OCI-LY1 (cell line): ENCODE data around the gene GSG1L.

Experiments used
- H2AFZ ChIP-seq: fragments of 200-600 bp; sonication (generic), shearing (Covaris generic); 2 replicates; pipeline ENCODE4 v1.6.0; 2014; ENCODE audit warnings: antibody characterized with exemption, mild to moderate bottlenecking, low read length
- H3F3A ChIP-seq: fragments of 200-600 bp; sonication (generic), shearing (Covaris generic); 2 replicates; pipeline ENCODE4 v1.6.0; 2014; ENCODE audit warnings: mild to moderate bottlenecking, antibody characterized with exemption, low read length, moderate library complexity; ENCODE audit not compliant: insufficient read depth
- H3K27ac ChIP-seq: fragments of 200-600 bp; sonication (generic); 2 replicates; pipeline ENCODE4 v1.5.1; 2014; ENCODE audit warnings: low read length, mixed run types, mild to moderate bottlenecking, low read depth; ENCODE audit not compliant: poor library complexity, severe bottlenecking
- H3K27me3 ChIP-seq: fragments of 200-600 bp; sonication (generic); 2 replicates; pipeline ENCODE4 v1.6.0; 2014; ENCODE audit warnings: antibody characterized with exemption, mild to moderate bottlenecking, low read length, moderate library complexity; ENCODE audit not compliant: insufficient read depth
- H3K36me3 ChIP-seq: fragments of 200-600 bp; sonication (generic); 2 replicates; pipeline ENCODE4 v1.6.1; 2014; ENCODE audit warnings: mild to moderate bottlenecking, antibody characterized with exemption, low read length, moderate library complexity, mixed read lengths; ENCODE audit not compliant: insufficient read depth
- H3K4me1 ChIP-seq: fragments of 200-600 bp; sonication (generic); 2 replicates; pipeline ENCODE4 v1.5.1; 2014; ENCODE audit warnings: mild to moderate bottlenecking, low read length, moderate library complexity; ENCODE audit not compliant: insufficient read depth, severe bottlenecking
- H3K4me2 ChIP-seq: fragments of 200-600 bp; sonication (generic), shearing (Covaris generic); 2 replicates; pipeline ENCODE4 v1.6.1; 2014; ENCODE audit warnings: low read length
- H3K4me3 ChIP-seq: fragments of 200-600 bp; sonication (generic); 2 replicates; pipeline ENCODE4 v1.5.1; 2014; ENCODE audit warnings: low read length, low read depth, mild to moderate bottlenecking, mixed read lengths; ENCODE audit not compliant: poor library complexity, severe bottlenecking
- H3K79me2 ChIP-seq: fragments of 200-600 bp; shearing (Covaris generic); 2 replicates; pipeline ENCODE4 v1.6.1; 2016; ENCODE audit warnings: mixed run types, low read length, mixed read lengths; ENCODE audit not compliant: insufficient read depth
- H3K9ac ChIP-seq: fragments of 200-600 bp; sonication (generic), shearing (Covaris generic); 2 replicates; pipeline ENCODE4 v1.6.1; 2014; ENCODE audit warnings: mild to moderate bottlenecking, low read length, mixed read lengths
- H3K9me2 ChIP-seq: fragments of 200-600 bp; sonication (generic), shearing (Covaris generic); 2 replicates; pipeline ENCODE4 v1.6.1; 2014; ENCODE audit warnings: low read depth, mild to moderate bottlenecking, low read length, mixed read lengths
- H3K9me3 ChIP-seq: fragments of 200-600 bp; shearing (Covaris generic); 2 replicates; pipeline ENCODE4 v1.6.1; 2014; ENCODE audit warnings: low read length, mixed read lengths
- H4K20me1 ChIP-seq: fragments of 200-600 bp; sonication (generic), shearing (Covaris generic); 2 replicates; pipeline ENCODE4 v1.6.0; 2016; ENCODE audit warnings: mild to moderate bottlenecking, low read length; ENCODE audit not compliant: insufficient read depth
- CTCF ChIP-seq: fragments of 200-600 bp; sonication (generic), shearing (Covaris generic); IDR thresholded peaks from 2 replicates; pipeline ENCODE4 v1.5.1; 2017; ENCODE audit warnings: mild to moderate bottlenecking, antibody characterized with exemption, low read length, moderate library complexity, mixed read lengths
- EZH2 ChIP-seq: fragments of 200-600 bp; sonication (generic), shearing (Covaris generic); IDR thresholded peaks from 2 replicates; pipeline ENCODE4 v1.8.0; 2017; ENCODE audit warnings: borderline replicate concordance, mixed run types, mild to moderate bottlenecking, antibody characterized with exemption, low read length, moderate library complexity, mixed read lengths

GSG1L gene

DNA sequence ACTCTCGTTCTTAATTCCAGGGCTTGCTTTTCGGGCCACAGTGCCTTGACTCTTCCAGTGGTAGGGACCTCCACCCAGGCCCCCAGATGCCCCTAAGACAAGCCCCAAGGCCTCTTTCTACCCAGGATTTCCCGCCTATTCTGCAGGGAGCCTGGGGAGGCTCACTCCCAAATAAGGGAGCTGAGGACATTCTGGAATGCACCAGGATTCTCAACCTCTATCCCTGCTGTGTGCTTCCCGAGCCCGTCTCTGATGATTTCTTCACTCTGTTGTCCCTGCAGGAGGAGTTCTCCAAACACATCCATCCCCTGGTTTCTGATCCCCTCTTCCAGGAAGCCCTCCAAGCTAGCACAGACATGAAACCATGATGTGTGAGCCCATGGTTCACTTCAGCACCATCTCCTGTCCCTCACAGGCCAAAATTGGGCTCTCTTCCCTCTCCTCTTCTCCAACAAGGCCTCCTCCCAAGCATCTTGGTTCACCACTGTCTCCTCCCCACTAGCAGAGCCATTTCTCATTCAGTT, 257.6 kb downstream of the GSG1L start:
- no peak for TF ChIP-seq CTCF
- TF ChIP-seq EZH2, result no peak
- H3F3A ChIP-seq, result no peaks in the 10 kb centered on the region
- no peaks in the 10 kb centered on the region for H3K4me1 ChIP-seq
- no peaks in the 10 kb centered on the region for H3K9me3 ChIP-seq
- H3K36me3 ChIP-seq, result no peaks in the 10 kb centered on the region
- H2AFZ ChIP-seq, result no peak overlapping the region
- no peak overlapping the region for H3K4me2 ChIP-seq
- no peak overlapping the region for H3K9ac ChIP-seq
- no peak overlapping the region for H3K4me3 ChIP-seq
- H3K9me2 ChIP-seq, result no peaks in the 10 kb centered on the region
- H3K79me2 ChIP-seq, result no peaks in the 10 kb centered on the region
- no peak overlapping the region for H3K27ac ChIP-seq
- no peaks in the 10 kb centered on the region for H4K20me1 ChIP-seq
- no peaks in the 10 kb centered on the region for H3K27me3 ChIP-seq

DNA sequence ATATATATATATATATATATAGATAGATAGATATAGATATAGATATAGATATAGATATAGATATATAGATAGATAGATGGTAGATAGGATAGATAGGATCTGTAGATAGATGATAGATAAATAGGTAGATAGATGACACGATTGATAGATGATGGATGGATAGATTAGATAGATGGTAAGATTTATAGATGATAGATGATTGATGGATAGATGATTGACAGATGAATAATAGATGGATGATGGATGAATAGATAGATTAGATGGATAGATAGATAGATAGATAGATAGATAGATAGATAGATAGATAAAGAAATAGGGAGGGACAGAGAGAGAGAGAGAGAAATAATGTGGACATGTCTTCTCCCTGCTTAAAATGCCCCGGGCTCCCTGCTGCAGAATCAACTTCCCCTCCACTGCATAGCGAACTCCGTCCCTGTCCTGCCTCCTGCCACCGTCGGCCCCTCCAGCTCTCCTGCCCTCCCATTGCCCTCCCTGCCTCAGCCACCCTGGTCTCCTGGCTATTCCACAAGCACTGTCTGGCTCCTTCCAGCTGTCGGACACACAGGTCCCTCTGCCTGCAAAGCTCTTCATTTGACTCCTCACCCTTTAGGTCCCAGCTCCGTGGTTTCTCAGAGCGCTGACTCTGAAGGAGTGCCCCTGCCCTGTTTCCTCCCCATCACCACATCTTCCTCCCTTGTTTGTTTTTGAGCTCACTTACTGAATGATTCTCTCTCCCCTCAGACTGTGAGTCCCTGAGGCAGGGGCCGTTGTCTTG, 259.6 kb downstream of the GSG1L start:
- Histone ChIP-seq H3F3A (no peaks in the 10 kb centered on the region), H3K9me3 (no peaks in the 10 kb centered on the region), H3K79me2 (no peaks in the 10 kb centered on the region), H3K36me3 (no peaks in the 10 kb centered on the region), H2AFZ (no peak overlapping the region), H3K27me3 (no peaks in the 10 kb centered on the region), H3K4me1 (no peaks in the 10 kb centered on the region), H3K9ac (no peak overlapping the region), H3K27ac (no peak overlapping the region), H3K4me2 (no peak overlapping the region), H4K20me1 (no peaks in the 10 kb centered on the region), H3K9me2 (no peaks in the 10 kb centered on the region), H3K4me3 (no peak overlapping the region)
- TF ChIP-seq EZH2 (no peak), CTCF (no peak)

DNA sequence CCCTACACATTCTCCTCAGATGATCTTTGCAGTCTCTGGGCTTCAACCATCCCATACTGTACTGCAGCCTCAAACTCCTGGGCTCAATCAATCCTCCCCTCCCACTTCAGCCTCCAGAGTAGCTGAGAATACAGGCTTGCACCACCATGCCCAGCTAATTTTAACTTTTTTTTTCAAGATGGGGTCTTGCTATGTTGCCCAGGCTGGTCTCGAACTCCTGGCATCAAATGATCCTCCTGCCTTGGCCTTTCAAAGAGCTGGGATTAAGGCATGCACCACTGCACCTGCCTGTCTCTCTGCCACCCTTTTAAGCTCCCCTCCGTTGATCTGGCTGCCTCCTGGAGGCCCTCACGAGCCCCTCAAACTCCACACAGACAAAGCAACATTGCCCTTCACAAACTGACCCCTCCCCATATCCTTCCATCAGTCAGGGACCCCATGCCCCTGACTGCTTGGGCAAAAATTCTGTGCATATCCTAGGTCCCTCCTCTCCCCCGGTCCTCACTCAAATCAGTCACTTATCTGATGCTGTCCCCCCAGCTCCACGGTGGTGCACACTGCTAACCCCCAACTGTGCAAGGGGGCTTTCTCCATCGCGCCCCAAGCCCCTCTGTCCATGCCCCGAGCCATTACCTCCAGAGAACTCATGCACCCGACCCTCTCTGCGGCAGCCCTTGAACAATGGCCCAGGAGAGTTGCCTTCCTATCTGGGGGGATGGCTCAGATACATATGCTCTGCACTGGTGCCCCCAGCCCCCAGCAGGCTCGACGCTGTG, 260.7 kb downstream of the GSG1L start:
- Histone ChIP-seq H3K27ac (no peak overlapping the region), H3K4me1 (no peaks in the 10 kb centered on the region), H3K27me3 (no peaks in the 10 kb centered on the region), H2AFZ (no peak overlapping the region), H3K79me2 (no peaks in the 10 kb centered on the region), H3K4me2 (no peak overlapping the region), H4K20me1 (no peaks in the 10 kb centered on the region), H3K9me3 (no peaks in the 10 kb centered on the region), H3K9me2 (no peaks in the 10 kb centered on the region), H3K4me3 (no peak overlapping the region), H3K36me3 (no peaks in the 10 kb centered on the region), H3K9ac (no peak overlapping the region), H3F3A (no peaks in the 10 kb centered on the region)
- TF ChIP-seq CTCF (no peak), EZH2 (no peak)
